HG02571 (cell line): ENCODE results near the gene C1QL4.
"Not testable (repeated sequence)": the region's sequence is repeated elsewhere in the genome, so short reads cannot be mapped to it uniquely, and the experiment has no call there.

ENCODE experiments used
- ATAC-seq: cut with Tn5 transposase; IDR thresholded peaks from one replicate; pipeline ENCODE4 v1.9.1; 2021; ENCODE audit warnings: mild to moderate bottlenecking, moderate library complexity; ENCODE audit not compliant: unreplicated experiment

C1QL4 gene

DNA sequence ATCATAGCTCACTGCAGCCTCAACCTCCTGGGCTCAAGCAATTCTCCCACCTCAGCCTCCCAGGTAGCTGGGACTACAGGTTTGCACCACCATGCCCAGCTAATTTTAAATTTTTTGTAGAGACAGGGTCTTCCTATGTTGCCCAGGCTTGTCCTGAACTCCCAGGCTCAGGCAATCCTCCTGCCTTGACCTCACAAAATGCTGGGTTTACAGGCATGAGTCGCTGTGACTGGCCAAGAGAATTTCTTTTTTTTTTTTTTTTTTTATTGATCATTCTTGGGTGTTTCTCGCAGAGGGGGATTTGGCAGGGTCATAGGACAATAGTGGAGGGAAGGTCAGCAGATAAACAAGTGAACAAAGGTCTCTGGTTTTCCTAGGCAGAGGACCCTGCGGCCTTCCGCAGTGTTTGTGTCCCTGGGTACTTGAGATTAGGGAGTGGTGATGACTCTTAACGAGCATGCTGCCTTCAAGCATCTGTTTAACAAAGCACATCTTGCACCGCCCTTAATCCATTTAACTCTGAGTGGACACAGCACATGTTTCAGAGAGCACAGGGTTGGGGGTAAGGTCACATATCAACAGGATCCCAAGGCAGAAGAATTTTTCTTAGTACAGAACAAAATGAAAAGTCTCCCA is 54.1 kb downstream of the C1QL4 start:
- ATAC-seq: not testable (repeated sequence)
